IMR-90 (cell line): Measurements from ENCODE around the gene ABCA2. TPM values are rescaled to one million over a fixed set of nuclear protein-coding genes. Genes with fewer than 3 reads are reported as not detected.

Experiments
- ATAC-seq: fragments of 200-7000 bp; cut with Tn5 transposase; 2 replicates; pipeline ENCODE4 v1.9.1; 2020; ENCODE audit warnings: low read depth, mild to moderate bottlenecking, moderate library complexity
- BruUV-seq: library from RNA; stranded (reverse); fragments of 400-500 nt; replicated peaks from 2 replicates; lab custom pipeline; 2021; lab: Mats Ljungman, UMichigan
- CTCF ChIA-PET: fragments of 300-600 bp; formaldehyde crosslinking; extraction: SDS; loops from one replicate; lab custom pipeline; 2021; ENCODE audit warnings: antibody characterized with exemption; lab: Yijun Ruan, JAX
- POLR2A ChIA-PET: fragments of 300-600 bp; sonication (Branson Sonifier 250); formaldehyde crosslinking; loops from one replicate; lab custom pipeline; 2022; ENCODE audit warnings: antibody characterized with exemption; ENCODE audit not compliant: unreplicated experiment; lab: Charles Lee
- DNase-seq: peaks from one replicate; pipeline ENCODE4 v3.0.0; 2013
- H2AFZ ChIP-seq: replicated peaks from 2 replicates; pipeline ENCODE3; 2013; ENCODE audit warnings: low read length, mild to moderate bottlenecking; ENCODE audit not compliant: poor library complexity
- H2AK5ac ChIP-seq: 2 replicates; pipeline ENCODE4 v1.6.1; 2013; ENCODE audit warnings: low read depth, low read length, inconsistent platforms
- H2AK9ac ChIP-seq: replicated peaks from 2 replicates; pipeline ENCODE3; 2013; ENCODE audit warnings: mild to moderate bottlenecking, low read depth, low read length, moderate library complexity; ENCODE audit not compliant: poor library complexity
- H2BK120ac ChIP-seq: 2 replicates; pipeline ENCODE4 v1.6.1; 2013; ENCODE audit warnings: low read depth, low read length, inconsistent platforms
- H2BK15ac ChIP-seq: 3 replicates; pipeline ENCODE4 v1.6.1; 2013; ENCODE audit warnings: low read depth, low read length, inconsistent platforms
- H2BK20ac ChIP-seq: 2 replicates; pipeline ENCODE4 v1.6.1; 2013; ENCODE audit warnings: low read depth, mild to moderate bottlenecking, inconsistent platforms, low read length, moderate library complexity
- H2BK5ac ChIP-seq: 2 replicates; pipeline ENCODE4 v1.6.1; 2013; ENCODE audit warnings: mild to moderate bottlenecking, low read depth, low read length, inconsistent platforms; ENCODE audit not compliant: poor library complexity, severe bottlenecking
- H3K14ac ChIP-seq: replicated peaks from 2 replicates; pipeline ENCODE4 v1.6.1; 2013; ENCODE audit warnings: low read depth, low read length, inconsistent platforms
- H3K18ac ChIP-seq: 2 replicates; pipeline ENCODE4 v1.6.1; 2013; ENCODE audit warnings: low read depth, low read length, control low read depth
- H3K23ac ChIP-seq: 2 replicates; pipeline ENCODE4 v1.6.1; 2013; ENCODE audit warnings: low read depth, low read length, inconsistent platforms
- H3K27ac ChIP-seq: 2 replicates; pipeline ENCODE4 v1.5.1; 2013; ENCODE audit warnings: mild to moderate bottlenecking, control low read depth, low read length; ENCODE audit not compliant: insufficient read depth
- H3K27me3 ChIP-seq: 2 replicates; pipeline ENCODE4 v1.6.1; 2013; ENCODE audit warnings: low read length; ENCODE audit not compliant: control insufficient read depth, insufficient read depth
- H3K36me3 ChIP-seq: 2 replicates; pipeline ENCODE4 v1.6.1; 2013; ENCODE audit warnings: low read length, mixed read lengths; ENCODE audit not compliant: control insufficient read depth, insufficient read depth
- H3K4ac ChIP-seq: 2 replicates; pipeline ENCODE4 v1.6.1; 2013; ENCODE audit warnings: low read depth, low read length, inconsistent platforms
- H3K4me1 ChIP-seq: 2 replicates; pipeline ENCODE4 v1.6.1; 2013; ENCODE audit warnings: low read length, mixed read lengths; ENCODE audit not compliant: control insufficient read depth, insufficient read depth
- H3K4me2 ChIP-seq: 2 replicates; pipeline ENCODE4 v1.6.1; 2013; ENCODE audit warnings: low read depth, mild to moderate bottlenecking, control low read depth, low read length, moderate library complexity
- H3K4me3 ChIP-seq: 2 replicates; pipeline ENCODE4 v1.5.1; 2013; ENCODE audit warnings: low read depth, mild to moderate bottlenecking, control low read depth, low read length, moderate library complexity; ENCODE audit not compliant: insufficient read depth
- H3K56ac ChIP-seq: 2 replicates; pipeline ENCODE4 v1.6.1; 2013; ENCODE audit warnings: low read length, inconsistent platforms; ENCODE audit not compliant: insufficient read depth; ENCODE audit errors: extremely low read depth
- H3K79me1 ChIP-seq, 2 experiments: 2 replicates each; pipeline ENCODE4 v1.6.1; 2013; ENCODE audit warnings: low read length in 2 of 2, inconsistent platforms in 1 of 2, low read depth in 1 of 2
- H3K9ac ChIP-seq: 2 replicates; pipeline ENCODE4 v1.6.1; 2013; ENCODE audit warnings: low read depth, low read length, control low read depth
- H3K9me1 ChIP-seq: 2 replicates; pipeline ENCODE4 v1.6.1; 2013; ENCODE audit warnings: low read length, inconsistent platforms; ENCODE audit not compliant: insufficient read depth
- H3K9me3 ChIP-seq: 2 replicates; pipeline ENCODE4 v1.6.1; 2013; ENCODE audit warnings: low read length; ENCODE audit not compliant: control insufficient read depth, insufficient read depth
- H4K20me1 ChIP-seq: 2 replicates; pipeline ENCODE4 v1.6.1; 2013; ENCODE audit warnings: low read length, inconsistent platforms; ENCODE audit not compliant: insufficient read depth
- H4K5ac ChIP-seq: 2 replicates; pipeline ENCODE4 v1.6.1; 2013; ENCODE audit warnings: mild to moderate bottlenecking, low read depth, low read length, control low read depth
- H4K8ac ChIP-seq, 2 experiments: 2 replicates each; pipeline ENCODE4 v1.6.1; 2013; ENCODE audit warnings: low read depth in 2 of 2, low read length in 2 of 2, control low read depth in 1 of 2, inconsistent platforms in 1 of 2
- H4K91ac ChIP-seq: 2 replicates; pipeline ENCODE4 v1.6.1; 2013; ENCODE audit warnings: low read depth, low read length, inconsistent platforms; ENCODE audit not compliant: insufficient read depth
- MXI1 ChIP-seq: IDR thresholded peaks from 2 replicates; pipeline ENCODE4 v1.6.1; 2012; ENCODE audit warnings: low read depth, mild to moderate bottlenecking, low read length, moderate library complexity, borderline replicate concordance
- POLR2A ChIP-seq: IDR thresholded peaks from 2 replicates; pipeline ENCODE4 v1.6.1; 2012; ENCODE audit warnings: mild to moderate bottlenecking, low read depth, low read length
- RAD21 ChIP-seq: IDR thresholded peaks from 2 replicates; pipeline ENCODE4 v1.6.1; 2012; ENCODE audit warnings: low read length, improper control_type of control experiment
- RFX5 ChIP-seq: IDR thresholded peaks from 2 replicates; pipeline ENCODE4 v1.8.0; 2012; ENCODE audit warnings: low read depth, mild to moderate bottlenecking, low read length, moderate library complexity
- WGBS, 2 experiments: methylation state at CpG; one replicate each; pipeline versions ENCODE4 v1.1.5 to v1.1.7; 2013; ENCODE audit warnings: missing lambda C conversion rate in 2 of 2; ENCODE audit not compliant: insufficient read length in 1 of 2; ENCODE audit errors: extremely low coverage in 2 of 2; 5-methylcytosine and 5-hydroxymethylcytosine counted together
- dilution Hi-C: fragments of 300-500 bp; cut with HindIII; formaldehyde crosslinking; loops from one replicate; pipeline ENCODE4 v1.14.3; 2018; ENCODE audit warnings: low sequenced_read_pairs; ENCODE audit not compliant: unreplicated experiment
- in situ Hi-C: fragments of 300-500 bp; cut with MboI; formaldehyde crosslinking; loops from 3 replicates; pipeline ENCODE4 v1.14.3; 2019; ENCODE audit warnings: low sequenced_read_pairs, inconsistent platforms, mixed read lengths
- intact Hi-C: fragments of 100-400 bp; cut with micrococcal nuclease; formaldehyde crosslinking; loops from 2 replicates; pipeline ENCODE4 v1.10.0; 2022
- polyA plus RNA-seq, 3 experiments: library from polyadenylated mRNA; depleted of rRNA; stranded (reverse); fragments of >200 nt; gene quantifications; 2 replicates each; pipeline ENCODE4 v1.2.3, GENCODE V29; 2012; ENCODE audit warnings: low replicate concordance in 1 of 3
- total RNA-seq: library from RNA; depleted of rRNA; stranded (reverse); fragments of >200 nt; gene quantifications from 2 replicates; pipeline ENCODE4 v1.2.3, GENCODE V29; 2012
- TF ChIP-seq, protein P1 (sequence below): conservative IDR thresholded peaks from 2 replicates; pipeline ENCODE4 v1.5.1; 2012; ENCODE audit warnings: mild to moderate bottlenecking, low read depth, low read length, improper control_type of control experiment

Gene ABCA2
- total and polyA plus RNA-seq, 2 of the 4 experiments (the other 2 are of a cell fraction), result 3.8 to 46.0 TPM

- Histone ChIP-seq H4K20me1 (no peaks in the 10 kb centered on the region), H3K4me2 (no peak overlapping the region), H3K4ac (no peak overlapping the region), H3K56ac (no peak overlapping the region), H2AK5ac (no peak overlapping the region), H3K4me1 (no peaks in the 10 kb centered on the region), H4K5ac (no peak overlapping the region), H2BK5ac (no peak overlapping the region), H3K27ac (no peak overlapping the region), H4K8ac (no peak overlapping the region), H3K23ac (no peak overlapping the region), H3K18ac (no peak overlapping the region), H3K4me3 (no peak overlapping the region), H2BK20ac (no peak overlapping the region), H4K91ac (no peak overlapping the region), H2AK9ac (no peak overlapping the region), H3K9ac (no peak overlapping the region), H3K9me1 (peaks cover 2% of the 10 kb centered on the region; the same call in 1 of the 2 replicates), H2BK120ac (no peak overlapping the region), H3K27me3 (peaks cover 26% of the 10 kb centered on the region), H2AFZ (no peak overlapping the region), H3K79me1 (no peaks in the 10 kb centered on the region), H3K14ac (no peak overlapping the region), H3K36me3 (no peaks in the 10 kb centered on the region), H2BK15ac (no peak overlapping the region), H3K9me3 (peaks cover 3% of the 10 kb centered on the region)
- in situ Hi-C loops, result no loop called here
- no peak for TF ChIP-seq POLR2A
- no peak for TF ChIP-seq RAD21
- TF ChIP-seq, protein P1, sequence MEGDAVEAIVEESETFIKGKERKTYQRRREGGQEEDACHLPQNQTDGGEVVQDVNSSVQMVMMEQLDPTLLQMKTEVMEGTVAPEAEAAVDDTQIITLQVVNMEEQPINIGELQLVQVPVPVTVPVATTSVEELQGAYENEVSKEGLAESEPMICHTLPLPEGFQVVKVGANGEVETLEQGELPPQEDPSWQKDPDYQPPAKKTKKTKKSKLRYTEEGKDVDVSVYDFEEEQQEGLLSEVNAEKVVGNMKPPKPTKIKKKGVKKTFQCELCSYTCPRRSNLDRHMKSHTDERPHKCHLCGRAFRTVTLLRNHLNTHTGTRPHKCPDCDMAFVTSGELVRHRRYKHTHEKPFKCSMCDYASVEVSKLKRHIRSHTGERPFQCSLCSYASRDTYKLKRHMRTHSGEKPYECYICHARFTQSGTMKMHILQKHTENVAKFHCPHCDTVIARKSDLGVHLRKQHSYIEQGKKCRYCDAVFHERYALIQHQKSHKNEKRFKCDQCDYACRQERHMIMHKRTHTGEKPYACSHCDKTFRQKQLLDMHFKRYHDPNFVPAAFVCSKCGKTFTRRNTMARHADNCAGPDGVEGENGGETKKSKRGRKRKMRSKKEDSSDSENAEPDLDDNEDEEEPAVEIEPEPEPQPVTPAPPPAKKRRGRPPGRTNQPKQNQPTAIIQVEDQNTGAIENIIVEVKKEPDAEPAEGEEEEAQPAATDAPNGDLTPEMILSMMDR, result no peak
- no peak for TF ChIP-seq RFX5
- no peak for TF ChIP-seq MXI1
- ATAC-seq (no peak), DNase-seq (no peak)
- ChIA-PET POLR2A (no interaction called here), CTCF (no interaction called here)
- BruUV-seq, result no TSS peak
- dilution Hi-C loops, result no loop called here
- intact Hi-C loops, result no loop called here
- 90% methylated on average over 2 of the region's 6 CpGs; no CpG with 5 or more reads in 1 of the 2 experiments for WGBS, 2 experiments
These were observed 70.1 kb downstream of the ABCA2 start for GRCh38 chr9:136957901-136958300.
